ENCODE results near the gene TUBG2.

TUBG2 gene

DNA sequence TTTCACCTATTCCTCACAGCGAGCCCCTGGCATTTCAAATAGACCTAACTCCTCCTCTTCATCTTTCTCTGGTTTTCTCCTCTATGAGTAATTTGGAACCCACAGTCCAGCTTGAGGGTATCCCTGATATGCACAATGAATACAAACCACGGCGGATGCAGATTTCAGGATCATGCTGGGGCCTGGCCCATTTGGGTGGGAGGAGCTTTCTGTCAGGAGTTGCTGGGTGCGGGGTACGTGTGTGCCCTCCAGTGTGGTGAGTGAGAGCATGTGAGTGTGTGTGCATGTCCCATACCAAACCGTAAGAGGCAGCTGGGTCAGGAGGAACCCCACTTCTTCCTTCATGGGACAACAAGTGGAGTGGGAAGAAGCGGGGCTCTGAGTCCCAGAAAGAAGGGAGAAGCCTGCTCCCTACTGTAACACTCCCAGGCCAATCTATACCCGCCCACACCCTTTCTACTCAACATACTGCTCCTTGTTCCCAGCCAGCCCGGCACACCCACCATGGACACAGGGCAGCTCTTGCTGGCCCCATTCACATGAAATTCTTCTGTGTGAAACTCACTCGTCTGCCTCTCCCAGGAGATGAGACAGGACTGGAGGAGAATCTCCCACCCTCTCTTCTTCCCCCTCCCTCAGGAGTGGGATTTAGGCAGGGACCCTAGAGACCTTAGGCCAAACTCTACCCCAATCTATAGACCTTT is 41.7 kb downstream of the TUBG2 start:
- no peak for DNase-seq

GRCh38 chr17:42702446-42702845 is 43.4 kb downstream of the TUBG2 start:
- no peak for DNase-seq

DNA sequence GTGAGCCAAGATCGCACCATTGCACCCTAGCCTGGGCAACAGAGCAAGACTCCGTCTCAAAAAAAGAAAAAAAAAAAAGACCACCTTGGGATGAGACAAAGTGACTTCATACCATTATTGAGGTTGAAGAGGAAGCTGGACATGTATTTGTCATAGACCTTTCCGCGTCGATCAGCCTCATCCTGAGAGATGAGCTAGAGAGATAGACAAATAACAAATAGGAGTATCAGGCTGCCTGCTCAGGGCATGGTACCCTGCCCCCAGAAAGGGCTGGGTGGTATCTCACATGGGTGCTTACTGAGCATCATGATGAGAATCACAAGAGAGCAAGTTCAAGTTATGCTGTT is 45.4 kb downstream of the TUBG2 start:
- DNase-seq: no peak

GRCh38 chr17:42704837-42705494 is 45.9 kb downstream of the TUBG2 start:
- DNase-seq: no peak

- DNase-seq: peak; percentile 85
These were observed 47.6 kb downstream of the TUBG2 start for GRCh38 chr17:42706732-42707131.

GRCh38 chr17:42708588-42708987 is 49.5 kb downstream of the TUBG2 start:
- DNase-seq: no peak

GRCh38 chr17:42709561-42709960 is 50.5 kb downstream of the TUBG2 start:
- no peak for DNase-seq

Measured in hematopoietic multipotent progenitor cell treated with erythropoietin and hydrocortisone succinate and interleukin-3 and kit ligand, for 6 days (in vitro differentiated cells).